Smooth muscle cell of the brain vasculature (primary cell): ENCODE measurements around the gene REEP6.

Experiments
- DNase-seq: peaks from one replicate; pipeline ENCODE4 v3.0.0-alpha.2; 2012; ENCODE audit warnings: low read depth, low spot score

Gene REEP6

GRCh38 chr19:1491114-1491848, at the start of gene REEP6:
Gene REEP6 (plus strand): TSS chr19:1491181. CDS start chr19:1491270, 89 bp downstream.
- no peak for DNase-seq

GRCh38 chr19:1441677-1442438, 49.1 kb upstream of the REEP6 start:
- no peak for DNase-seq

GRCh38 chr19:1445185-1445931, 45.6 kb upstream of the REEP6 start:
- DNase-seq = no peak

- DNase-seq = no peak
Measured at GRCh38 chr19:1445932-1446712, 44.9 kb upstream of the REEP6 start.

GRCh38 chr19:1446713-1447481, 44.1 kb upstream of the REEP6 start:
- DNase-seq = no peak

- DNase-seq = no peak
Measured at GRCh38 chr19:1447504-1447903, 43.5 kb upstream of the REEP6 start.

GRCh38 chr19:1447944-1448343, 43.0 kb upstream of the REEP6 start:
- no peak for DNase-seq

- no peak for DNase-seq
Measured at GRCh38 chr19:1449467-1450442, 41.2 kb upstream of the REEP6 start, which contains the start of gene APC2. Gene APC2 (plus strand): TSS chr19:1450121. CDS start chr19:1453002, 2,881 bp downstream.

GRCh38 chr19:1450735-1451731, 39.9 kb upstream of the REEP6 start:
- no peak for DNase-seq

- no peak for DNase-seq
Measured at GRCh38 chr19:1451916-1452801, 38.8 kb upstream of the REEP6 start.

GRCh38 chr19:1452802-1453524, 38.0 kb upstream of the REEP6 start:
- no peak for DNase-seq

GRCh38 chr19:1453525-1454364, 37.2 kb upstream of the REEP6 start:
- no peak for DNase-seq

- no peak for DNase-seq
Measured at GRCh38 chr19:1455002-1455335, 36.0 kb upstream of the REEP6 start.

GRCh38 chr19:1455336-1456120, 35.5 kb upstream of the REEP6 start:
- DNase-seq = no peak
